CD14-positive monocyte (primary cell): ENCODE data around the gene KLHL13. TPM values are rescaled to one million over a fixed set of nuclear protein-coding genes. Genes with fewer than 3 reads are reported as not detected.

ENCODE experiments used
- DNase-seq, 3 donors: peaks; one replicate each; pipeline ENCODE4 v3.0.0-alpha.2; 2011 to 2022
- H2AFZ ChIP-seq: 2 replicates; pipeline ENCODE4 v1.6.0; 2012; ENCODE audit warnings: mild to moderate bottlenecking, low read depth, low read length, inconsistent platforms; ENCODE audit not compliant: insufficient read depth, poor library complexity, severe bottlenecking
- H3K27ac ChIP-seq, 2 donors: 1 replicate in 1 of 2; 2 replicates in 1 of 2; pipeline ENCODE4 v1.5.1; 2012 to 2013; ENCODE audit warnings: low read length in 2 of 2, control low read depth in 1 of 2, inconsistent platforms in 1 of 2, low read depth in 1 of 2, mild to moderate bottlenecking in 1 of 2
- H3K27me3 ChIP-seq, 2 donors: one replicate each; pipeline versions ENCODE4 v1.6.0 to v1.6.1; 2011 to 2013; ENCODE audit warnings: low read length in 2 of 2; ENCODE audit not compliant: control insufficient read depth in 2 of 2, insufficient read depth in 2 of 2
- H3K36me3 ChIP-seq, 2 donors: replicated peaks in 1 of 2; 1 replicate in 1 of 2; 2 replicates in 1 of 2; pipeline versions ENCODE4 v1.5.1 to v1.6.1; 2012 to 2013; ENCODE audit warnings: low read length in 2 of 2, control low read depth in 1 of 2, inconsistent platforms in 1 of 2, mild to moderate bottlenecking in 1 of 2; ENCODE audit not compliant: insufficient read depth in 2 of 2, control insufficient read depth in 1 of 2
- H3K4me1 ChIP-seq, 2 donors: 1 replicate in 1 of 2; 2 replicates in 1 of 2; pipeline versions ENCODE4 v1.5.1 to v1.6.1; 2012 to 2013; ENCODE audit warnings: low read length in 2 of 2, control low read depth in 1 of 2, inconsistent platforms in 1 of 2, mild to moderate bottlenecking in 1 of 2, moderate library complexity in 1 of 2; ENCODE audit not compliant: insufficient read depth in 2 of 2, control insufficient read depth in 1 of 2
- H3K4me2 ChIP-seq: replicated peaks from 2 replicates; pipeline ENCODE3; 2012; ENCODE audit warnings: low read length, moderate library complexity, mild to moderate bottlenecking; ENCODE audit not compliant: poor library complexity, severe bottlenecking; ENCODE audit errors: extremely low read depth
- H3K4me3 ChIP-seq, 3 experiments: fragments of 200-600 bp in 1 of 3; sonication (generic) in 1 of 3; replicated peaks in 1 of 3; 1 replicate in 2 of 3; 2 replicates in 1 of 3; pipeline ENCODE4 v1.5.1; 2011 to 2013; ENCODE audit warnings: low read length in 3 of 3, mild to moderate bottlenecking in 3 of 3, control low read depth in 2 of 3, low read depth in 2 of 3, inconsistent platforms in 1 of 3, moderate library complexity in 1 of 3
- H3K79me2 ChIP-seq: 2 replicates; pipeline ENCODE4 v1.6.0; 2012; ENCODE audit warnings: mild to moderate bottlenecking, control low read depth, inconsistent platforms, low read length, moderate library complexity; ENCODE audit not compliant: insufficient read depth
- H3K9ac ChIP-seq: 2 replicates; pipeline ENCODE4 v1.6.0; 2017; ENCODE audit warnings: low read length, mild to moderate bottlenecking; ENCODE audit not compliant: insufficient read depth, poor library complexity, severe bottlenecking
- H3K9me3 ChIP-seq, 2 donors: replicated peaks in 1 of 2; 1 replicate in 1 of 2; 2 replicates in 1 of 2; pipeline versions ENCODE4 v1.5.1 to v1.6.1; 2012 to 2013; ENCODE audit warnings: low read length in 2 of 2, control low read depth in 1 of 2; ENCODE audit not compliant: control insufficient read depth in 1 of 2, insufficient read depth in 1 of 2
- H4K20me1 ChIP-seq: 2 replicates; pipeline ENCODE4 v1.6.0; 2012; ENCODE audit warnings: mild to moderate bottlenecking, low read length, control low read depth, moderate library complexity; ENCODE audit not compliant: insufficient read depth
- H3K27ac Mint-ChIP-seq, 7 donors: one replicate each; pipeline ENCODE4 v1.8.0; 2020; ENCODE audit warnings: mild to moderate bottlenecking in 7 of 7, mixed read lengths in 7 of 7, moderate library complexity in 6 of 7, inconsistent platforms in 2 of 7
- H3K27me3 Mint-ChIP-seq, 3 donors: one replicate each; pipeline ENCODE4 v1.8.0; 2021 to 2022; ENCODE audit warnings: low read depth in 3 of 3, mild to moderate bottlenecking in 3 of 3, mixed read lengths in 3 of 3, moderate library complexity in 3 of 3, inconsistent platforms in 1 of 3
- H3K36me3 Mint-ChIP-seq, 2 donors: one replicate each; pipeline ENCODE4 v1.8.0; 2020; ENCODE audit warnings: mixed read lengths in 2 of 2, inconsistent platforms in 1 of 2, mild to moderate bottlenecking in 1 of 2
- H3K4me1 Mint-ChIP-seq: one replicate; pipeline ENCODE4 v1.8.0; 2020; ENCODE audit warnings: mild to moderate bottlenecking, mixed read lengths
- H3K4me3 Mint-ChIP-seq, 2 donors: one replicate each; pipeline ENCODE4 v1.8.0; 2020; ENCODE audit warnings: mild to moderate bottlenecking in 2 of 2, mixed read lengths in 2 of 2, moderate library complexity in 1 of 2
- H3K9me3 Mint-ChIP-seq, 7 donors: one replicate each; pipeline ENCODE4 v1.8.0; 2020 to 2022; ENCODE audit warnings: mixed read lengths in 7 of 7, mild to moderate bottlenecking in 6 of 7, moderate library complexity in 6 of 7, inconsistent platforms in 2 of 7
- CTCF ChIP-seq: fragments of 200-600 bp; IDR thresholded peaks from one replicate; pipeline ENCODE4 v1.8.0; 2022; ENCODE audit warnings: antibody characterized with exemption, mild to moderate bottlenecking
- WGBS: methylation state at CpG from one replicate; pipeline ENCODE4 v1.1.5; 2013; ENCODE audit warnings: missing lambda C conversion rate; ENCODE audit not compliant: insufficient coverage; 5-methylcytosine and 5-hydroxymethylcytosine counted together
- intact Hi-C, 2 donors: fragments of 100-400 bp; cut with micrococcal nuclease; formaldehyde crosslinking; loops; one replicate each; pipeline versions ENCODE4 v1.15.0 to v1.15.1; 2023
- polyA plus RNA-seq, 3 donors: library from polyadenylated mRNA; depleted of rRNA in 1 of 3; unstranded in 2 of 3; stranded (reverse) in 1 of 3; fragments of 300-500 nt in 2 of 3; fragments of >200 nt in 1 of 3; fragmentation: Illumina TruSeq in 2 of 3; gene quantifications; 1 replicate in 2 of 3; 2 replicates in 1 of 3; pipeline ENCODE4 v1.2.3, GENCODE V29; 2012 to 2021

The KLHL13 gene
- polyA plus RNA-seq, 3 donors, result 0.05 to 0.41 (median 0.10) TPM

GRCh38 chrX:118114971-118115370 lies 1.6 kb downstream of the KLHL13 start:
- H3K4me2 ChIP-seq, result no peak overlapping the region

GRCh38 chrX:118109065-118109464 lies 7.5 kb downstream of the KLHL13 start:
- Mint-ChIP-seq H3K4me3 (no peak overlapping the region), H3K27ac (no peak overlapping the region)
- no CpG with 5 or more reads among the region's 5 CpGs for WGBS

More at GRCh38 chrX:118114971-118115370, 1.6 kb downstream of the KLHL13 start:
- Histone ChIP-seq H3K27ac (no peak overlapping the region), H3K4me3 (no peak overlapping the region), H3K27me3 (peaks cover 0 to 4% of the 10 kb centered on the region in 2 donors), H4K20me1 (no peaks in the 10 kb centered on the region), H3K9ac (no peak overlapping the region), H3K9me3 (no peaks in the 10 kb centered on the region), H3K36me3 (no peaks in the 10 kb centered on the region), H2AFZ (no peak overlapping the region), H3K4me1 (peaks cover 0 to 8% of the 10 kb centered on the region in 2 donors), H3K79me2 (no peaks in the 10 kb centered on the region)
- H3K36me3 Mint-ChIP-seq, result peaks cover 0 to 2% of the 10 kb centered on the region in 2 donors
- intact Hi-C loops, result no loop called here
- H3K27ac Mint-ChIP-seq, result no peak overlapping the region
- no peak overlapping the region for H3K4me3 Mint-ChIP-seq
- no peak for DNase-seq
- H3K9me3 Mint-ChIP-seq, result peaks cover 0 to 3% (median 0%) of the 10 kb centered on the region in 7 donors
- TF ChIP-seq CTCF, result no peak
- WGBS, result no CpG with 5 or more reads among the region's 2 CpGs
- H3K4me1 Mint-ChIP-seq, result peaks cover 12% of the 10 kb centered on the region
- peaks cover 5 to 15% (median 9%) of the 10 kb centered on the region in 3 donors for H3K27me3 Mint-ChIP-seq

More at GRCh38 chrX:118109065-118109464, 7.5 kb downstream of the KLHL13 start:
- Histone ChIP-seq H4K20me1 (no peaks in the 10 kb centered on the region), H3K4me3 (no peak overlapping the region), H3K27ac (no peak overlapping the region), H3K4me2 (no peak overlapping the region), H2AFZ (no peak overlapping the region), H3K79me2 (no peaks in the 10 kb centered on the region), H3K36me3 (no peaks in the 10 kb centered on the region), H3K9ac (no peak overlapping the region), H3K4me1 (no peaks in the 10 kb centered on the region), H3K9me3 (no peaks in the 10 kb centered on the region), H3K27me3 (no peaks in the 10 kb centered on the region)
- Mint-ChIP-seq H3K36me3 (no peaks in the 10 kb centered on the region), H3K9me3 (peaks cover 0 to 1% (median 0%) of the 10 kb centered on the region in 7 donors), H3K4me1 (no peaks in the 10 kb centered on the region), H3K27me3 (peaks cover 0 to 2% (median 0%) of the 10 kb centered on the region in 3 donors)
- no peak for TF ChIP-seq CTCF
- intact Hi-C loops, result no loop called here
- no peak for DNase-seq
